GM12872 (cell line): Measurements from ENCODE around the gene DHX57.

Experiments used
- TF ChIP-seq, protein P1 (sequence below): IDR thresholded peaks from 3 replicates; pipeline ENCODE4 v1.5.1; 2011; ENCODE audit warnings: low read depth, mild to moderate bottlenecking, low read length, moderate library complexity; ENCODE audit not compliant: insufficient read depth

Gene DHX57

DNA sequence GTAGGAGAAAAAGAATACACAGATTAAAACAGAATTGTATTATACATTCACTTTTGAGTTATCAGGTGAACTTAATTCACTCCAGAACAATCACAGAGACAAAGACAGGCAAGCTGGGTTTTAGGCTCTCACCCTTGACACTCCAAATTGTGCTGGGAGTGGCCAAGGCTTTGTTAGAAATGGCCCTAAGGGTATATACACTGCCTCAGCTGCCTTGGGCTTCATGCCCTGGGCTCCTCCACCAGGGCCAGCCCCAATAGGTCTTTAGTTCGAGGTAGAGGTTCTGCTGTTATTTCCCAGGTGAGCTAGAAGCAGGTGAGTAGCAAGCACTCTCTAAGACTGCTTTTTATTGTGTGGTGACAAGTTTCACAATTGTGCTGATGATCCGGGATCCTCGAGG is 77.8 kb downstream of the DHX57 start:
- TF ChIP-seq, protein P1, sequence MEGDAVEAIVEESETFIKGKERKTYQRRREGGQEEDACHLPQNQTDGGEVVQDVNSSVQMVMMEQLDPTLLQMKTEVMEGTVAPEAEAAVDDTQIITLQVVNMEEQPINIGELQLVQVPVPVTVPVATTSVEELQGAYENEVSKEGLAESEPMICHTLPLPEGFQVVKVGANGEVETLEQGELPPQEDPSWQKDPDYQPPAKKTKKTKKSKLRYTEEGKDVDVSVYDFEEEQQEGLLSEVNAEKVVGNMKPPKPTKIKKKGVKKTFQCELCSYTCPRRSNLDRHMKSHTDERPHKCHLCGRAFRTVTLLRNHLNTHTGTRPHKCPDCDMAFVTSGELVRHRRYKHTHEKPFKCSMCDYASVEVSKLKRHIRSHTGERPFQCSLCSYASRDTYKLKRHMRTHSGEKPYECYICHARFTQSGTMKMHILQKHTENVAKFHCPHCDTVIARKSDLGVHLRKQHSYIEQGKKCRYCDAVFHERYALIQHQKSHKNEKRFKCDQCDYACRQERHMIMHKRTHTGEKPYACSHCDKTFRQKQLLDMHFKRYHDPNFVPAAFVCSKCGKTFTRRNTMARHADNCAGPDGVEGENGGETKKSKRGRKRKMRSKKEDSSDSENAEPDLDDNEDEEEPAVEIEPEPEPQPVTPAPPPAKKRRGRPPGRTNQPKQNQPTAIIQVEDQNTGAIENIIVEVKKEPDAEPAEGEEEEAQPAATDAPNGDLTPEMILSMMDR: no peak

- TF ChIP-seq, protein P1: no peak
These were observed 78.5 kb downstream of the DHX57 start for GRCh38 chr2:38797250-38797676.

DNA sequence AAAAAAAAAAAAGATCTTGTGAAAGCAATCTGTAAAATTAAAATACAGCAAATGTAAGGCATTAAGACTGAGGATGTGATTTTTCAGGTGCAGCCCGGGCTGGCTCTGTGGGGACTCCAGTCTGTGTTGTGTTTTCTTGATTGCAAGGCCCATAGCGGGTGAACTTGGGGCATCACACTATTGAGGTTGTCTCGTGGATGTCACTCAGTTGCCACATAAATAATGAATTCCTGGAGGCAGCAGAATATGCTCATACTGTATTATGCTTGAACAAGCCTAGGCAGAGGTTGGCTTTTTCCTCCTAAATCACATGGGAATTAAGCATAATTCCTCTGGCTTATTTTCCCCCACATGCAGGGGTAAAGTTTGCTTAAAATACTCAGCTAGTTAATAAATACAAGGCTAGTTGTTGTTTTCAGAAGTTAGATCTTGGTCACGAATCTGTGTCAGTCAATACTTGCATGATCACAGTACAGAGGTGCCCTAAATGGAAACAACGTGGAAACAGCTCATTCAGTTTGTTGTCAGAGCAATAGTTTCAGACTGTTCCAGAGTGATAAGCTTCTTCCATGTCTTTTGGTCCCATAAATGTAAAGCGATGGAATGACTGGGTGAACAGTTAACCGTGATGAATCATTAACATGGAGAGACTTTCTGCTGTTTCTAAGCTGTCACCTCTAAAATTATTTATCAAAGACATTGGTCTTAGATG is 81.3 kb downstream of the DHX57 start:
- TF ChIP-seq, protein P1: no peak

DNA sequence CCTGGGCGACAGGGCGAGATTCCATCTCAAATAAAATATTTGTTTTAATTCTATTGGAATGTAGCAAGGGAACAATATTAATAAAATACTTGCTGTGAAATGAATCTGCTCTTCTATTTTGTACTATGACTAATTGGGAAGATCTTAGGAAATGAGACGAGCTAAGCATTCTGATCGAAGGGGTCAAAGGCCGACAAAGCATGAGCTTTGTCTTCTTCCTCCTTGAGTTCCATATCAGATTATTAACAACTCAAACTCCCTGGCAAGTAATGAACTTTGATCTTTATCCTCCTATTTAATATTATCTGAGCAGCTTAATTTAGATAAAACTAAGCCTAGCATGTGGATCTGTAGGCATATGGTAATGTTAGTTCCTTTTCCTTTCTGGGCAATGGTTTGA is 82.2 kb downstream of the DHX57 start:
- TF ChIP-seq, protein P1: no peak

DNA sequence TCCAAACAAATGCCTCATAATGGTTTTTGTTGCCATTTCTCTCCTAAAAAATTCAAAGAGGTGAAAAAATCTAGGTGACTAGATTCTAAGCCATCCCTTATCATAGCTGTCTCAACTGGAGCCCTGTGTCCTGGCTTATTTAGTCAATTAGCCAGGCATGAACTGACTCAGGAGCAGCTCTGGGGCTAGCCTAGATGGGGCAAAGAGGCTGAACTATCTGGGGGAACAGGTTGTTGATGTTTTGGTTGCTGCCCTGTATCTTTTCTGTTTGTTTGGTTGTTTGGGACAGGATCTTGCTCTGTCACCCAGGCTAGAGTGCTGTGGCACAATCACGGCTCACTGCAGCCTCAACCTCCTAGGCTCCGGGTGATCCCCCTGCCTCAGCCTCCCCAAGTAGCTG is 83.0 kb downstream of the DHX57 start:
- TF ChIP-seq, protein P1: no peak

DNA sequence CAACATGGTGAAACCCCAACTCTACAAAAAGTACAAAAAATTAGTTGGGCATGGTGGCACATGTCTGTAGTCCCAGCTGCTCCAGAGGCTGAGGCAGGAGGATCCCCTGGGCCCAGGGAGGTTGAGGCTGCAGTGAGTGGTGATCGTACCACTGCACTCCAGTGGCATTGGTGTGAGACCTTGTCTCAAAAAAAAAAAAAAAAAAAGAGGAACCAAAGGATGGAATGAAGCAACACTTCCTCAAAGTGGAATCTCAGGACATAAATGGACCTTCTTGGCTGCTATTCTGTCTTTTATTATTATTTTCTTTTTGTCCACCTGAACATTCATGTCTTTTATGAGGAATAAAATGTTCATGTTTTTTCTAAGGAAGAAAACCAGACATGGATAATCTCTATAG is 84.0 kb downstream of the DHX57 start:
- TF ChIP-seq, protein P1: no peak

- TF ChIP-seq, protein P1: no peak
These were observed 86.0 kb downstream of the DHX57 start for GRCh38 chr2:38789691-38790090.
